ENCODE data around the gene SPTAN1.

Gene SPTAN1

GRCh38 chr9:128627127-128627715, 74.8 kb downstream of the SPTAN1 start:
- no peak for TF ChIP-seq GATA1 (IDR thresholded peaks at IDR 0.05; ENCODE audit: low read depth, low read length)
- no peak for TF ChIP-seq POLR2A (IDR thresholded peaks at IDR 0.05; ENCODE audit: low read length)

DNA sequence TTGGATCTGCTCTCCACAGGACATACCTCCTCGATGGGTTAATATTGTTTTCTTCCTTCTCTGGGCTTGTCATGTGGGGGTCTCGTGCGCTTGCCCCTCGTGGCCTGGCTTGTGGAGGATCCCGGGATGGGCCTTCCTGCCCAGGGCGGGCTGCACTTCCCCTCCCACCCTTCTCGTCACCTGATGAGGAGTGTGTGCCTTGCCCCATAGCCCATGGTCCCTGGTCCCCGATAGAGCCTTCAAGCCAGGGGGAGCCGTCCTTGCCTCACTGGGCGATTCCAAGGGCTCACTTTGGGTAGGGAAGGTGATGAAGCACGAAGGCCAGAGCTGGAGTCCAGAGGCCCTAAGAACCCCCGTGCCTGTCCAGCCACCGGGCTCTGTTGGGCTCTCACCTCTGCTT, 75.5 kb downstream of the SPTAN1 start:
- no peak for DNase-seq
- TF ChIP-seq POLR2A (IDR thresholded peaks at IDR 0.05; ENCODE audit: low read length) (no peak), GATA1 (IDR thresholded peaks at IDR 0.05; ENCODE audit: low read depth, low read length) (no peak)

More at GRCh38 chr9:128627127-128627715, 74.8 kb downstream of the SPTAN1 start:
- no peak for DNase-seq

- peak in 1 of 2 experiments; percentile 22 for DNase-seq
- TF ChIP-seq POLR2A (IDR thresholded peaks at IDR 0.05; ENCODE audit: low read length) (no peak), GATA1 (IDR thresholded peaks at IDR 0.05; ENCODE audit: low read depth, low read length) (no peak)
These were observed 76.2 kb downstream of the SPTAN1 start for GRCh38 chr9:128628471-128629048.

- no peak for DNase-seq
- TF ChIP-seq POLR2A (IDR thresholded peaks at IDR 0.05; ENCODE audit: low read length) (no peak), GATA1 (IDR thresholded peaks at IDR 0.05; ENCODE audit: low read depth, low read length) (no peak)
These were observed 76.7 kb downstream of the SPTAN1 start for GRCh38 chr9:128629136-128629535.

- TF ChIP-seq POLR2A (IDR thresholded peaks at IDR 0.05; ENCODE audit: low read length): no peak
- no peak for TF ChIP-seq GATA1 (IDR thresholded peaks at IDR 0.05; ENCODE audit: low read depth, low read length)
- no peak for DNase-seq
These were observed 77.6 kb downstream of the SPTAN1 start for GRCh38 chr9:128629852-128630545.

- no peak for TF ChIP-seq POLR2A (IDR thresholded peaks at IDR 0.05; ENCODE audit: low read length)
- no peak for TF ChIP-seq GATA1 (IDR thresholded peaks at IDR 0.05; ENCODE audit: low read depth, low read length)
- DNase-seq: no peak
These were observed 79.2 kb downstream of the SPTAN1 start for GRCh38 chr9:128631636-128632035.

DNA sequence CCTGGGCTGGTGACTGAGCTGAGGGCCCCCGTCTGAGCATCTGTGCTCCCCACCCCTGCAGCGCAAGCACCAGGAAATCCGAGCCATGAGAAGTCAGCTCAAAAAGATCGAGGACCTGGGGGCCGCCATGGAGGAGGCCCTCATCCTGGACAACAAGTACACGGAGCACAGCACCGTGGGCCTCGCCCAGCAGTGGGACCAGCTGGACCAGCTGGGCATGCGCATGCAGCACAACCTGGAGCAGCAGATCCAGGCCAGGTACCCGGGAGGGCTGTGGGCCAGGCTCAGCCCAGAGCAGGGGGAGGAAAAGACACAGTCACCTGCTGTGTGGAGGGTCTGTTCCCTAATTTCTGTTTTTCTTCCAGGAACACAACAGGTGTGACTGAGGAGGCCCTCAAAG, 79.7 kb downstream of the SPTAN1 start:
- DNase-seq: no peak
- TF ChIP-seq POLR2A (IDR thresholded peaks at IDR 0.05; ENCODE audit: low read length) (no peak), GATA1 (IDR thresholded peaks at IDR 0.05; ENCODE audit: low read depth, low read length) (no peak)

DNA sequence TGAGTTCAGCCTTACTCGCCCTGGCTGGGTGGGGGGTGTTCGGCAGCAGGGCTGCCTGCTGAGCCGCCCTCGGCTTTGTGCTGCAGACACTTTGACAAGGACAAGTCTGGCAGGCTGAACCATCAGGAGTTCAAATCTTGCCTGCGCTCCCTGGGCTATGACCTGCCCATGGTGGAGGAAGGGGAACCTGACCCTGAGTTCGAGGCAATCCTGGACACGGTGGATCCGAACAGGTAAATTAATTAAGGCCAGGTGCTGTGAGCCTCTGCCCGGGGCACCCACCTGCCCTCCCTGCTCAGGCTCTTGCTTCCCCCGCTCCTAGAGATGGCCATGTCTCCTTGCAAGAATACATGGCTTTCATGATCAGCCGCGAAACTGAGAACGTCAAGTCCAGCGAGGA, 80.1 kb downstream of the SPTAN1 start:
- DNase-seq: no peak
- TF ChIP-seq GATA1 (IDR thresholded peaks at IDR 0.05; ENCODE audit: low read depth, low read length) (no peak), POLR2A (IDR thresholded peaks at IDR 0.05; ENCODE audit: low read length) (no peak)

DNA sequence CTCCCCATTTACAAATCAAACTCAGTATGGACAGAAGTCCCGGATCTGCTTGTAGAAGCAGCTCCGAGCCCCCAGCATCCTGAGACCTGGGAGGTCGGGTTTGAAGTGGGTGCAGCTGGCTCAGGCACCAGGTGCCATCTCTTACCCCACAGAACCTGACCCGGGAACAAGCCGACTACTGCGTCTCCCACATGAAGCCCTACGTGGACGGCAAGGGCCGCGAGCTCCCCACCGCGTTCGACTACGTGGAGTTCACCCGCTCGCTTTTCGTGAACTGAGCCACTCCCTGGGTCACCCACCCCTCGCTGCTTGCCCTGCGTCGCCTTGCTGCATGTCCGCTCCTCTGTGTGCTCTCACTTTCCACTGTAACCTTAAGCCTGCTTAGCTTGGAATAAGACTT, 80.7 kb downstream of the SPTAN1 start:
- no peak for TF ChIP-seq POLR2A (IDR thresholded peaks at IDR 0.05; ENCODE audit: low read length)
- TF ChIP-seq GATA1 (IDR thresholded peaks at IDR 0.05; ENCODE audit: low read depth, low read length): no peak
- no peak for DNase-seq

- no peak for TF ChIP-seq POLR2A (IDR thresholded peaks at IDR 0.05; ENCODE audit: low read length)
- TF ChIP-seq GATA1 (IDR thresholded peaks at IDR 0.05; ENCODE audit: low read depth, low read length): no peak
These were observed 81.2 kb downstream of the SPTAN1 start for GRCh38 chr9:128633601-128634000.

GRCh38 chr9:128634111-128634510, 81.7 kb downstream of the SPTAN1 start:
- TF ChIP-seq POLR2A (IDR thresholded peaks at IDR 0.05; ENCODE audit: low read length) (no peak), GATA1 (IDR thresholded peaks at IDR 0.05; ENCODE audit: low read depth, low read length) (no peak)
- no peak for DNase-seq

More at GRCh38 chr9:128633601-128634000, 81.2 kb downstream of the SPTAN1 start:
- DNase-seq: no peak

GRCh38 chr9:128634651-128635262, 82.4 kb downstream of the SPTAN1 start:
- no peak for DNase-seq
- TF ChIP-seq POLR2A (IDR thresholded peaks at IDR 0.05; ENCODE audit: low read length): no peak
- TF ChIP-seq GATA1 (IDR thresholded peaks at IDR 0.05; ENCODE audit: low read depth, low read length): no peak

- DNase-seq: peak in 1 of 2 experiments; percentile 23
- no peak for TF ChIP-seq POLR2A (IDR thresholded peaks at IDR 0.05; ENCODE audit: low read length)
- TF ChIP-seq GATA1 (IDR thresholded peaks at IDR 0.05; ENCODE audit: low read depth, low read length): no peak
These were observed 83.1 kb downstream of the SPTAN1 start for GRCh38 chr9:128635266-128636023.

- DNase-seq: no peak
- TF ChIP-seq POLR2A (IDR thresholded peaks at IDR 0.05; ENCODE audit: low read length) (no peak), GATA1 (IDR thresholded peaks at IDR 0.05; ENCODE audit: low read depth, low read length) (no peak)
These were observed 83.6 kb downstream of the SPTAN1 start for GRCh38 chr9:128636024-128636390.

All from erythroblast (primary cell).